ENCODE measurements around the gene SCTR.

GRCh38 chr2:119521433-119522050 is 2.7 kb downstream of the SCTR start:
- no peak for TF ChIP-seq CTCF (IDR thresholded peaks at IDR 0.05)
- TF ChIP-seq EZH2phosphoT487 (IDR thresholded peaks at IDR 0.05), result no peak
